Hepatocyte (in vitro differentiated cells): ENCODE data around the gene SCAPER. TPM values are rescaled to one million over a fixed set of nuclear protein-coding genes. Genes with fewer than 3 reads are reported as not detected.
"Not testable (repeated sequence)": the region's sequence is repeated elsewhere in the genome, so short reads cannot be mapped to it uniquely, and the experiment has no call there.

Experiments
- DNase-seq: peaks from one replicate; pipeline ENCODE4 v3.0.0-alpha.2; 2016; ENCODE audit warnings: low spot score
- H2AFZ ChIP-seq: fragments of 200-600 bp; sonication (generic); 2 replicates; pipeline ENCODE4 v1.6.0; 2016; ENCODE audit warnings: antibody characterized with exemption, mild to moderate bottlenecking
- H3K27ac ChIP-seq: fragments of 200-600 bp; sonication (generic); 2 replicates; pipeline ENCODE4 v1.5.1; 2016; ENCODE audit warnings: mild to moderate bottlenecking
- H3K27me3 ChIP-seq: fragments of 200-600 bp; sonication (generic); 2 replicates; pipeline ENCODE4 v1.6.1; 2016
- H3K36me3 ChIP-seq: fragments of 200-600 bp; sonication (generic); replicated peaks from 2 replicates; pipeline ENCODE4 v1.5.1; 2016; ENCODE audit warnings: low read depth; ENCODE audit not compliant: insufficient read depth
- H3K4me1 ChIP-seq: fragments of 200-600 bp; sonication (generic); 2 replicates; pipeline ENCODE4 v1.5.1; 2016; ENCODE audit warnings: mild to moderate bottlenecking, moderate library complexity; ENCODE audit not compliant: insufficient read depth
- H3K4me2 ChIP-seq: fragments of 200-600 bp; sonication (generic); 2 replicates; pipeline ENCODE4 v1.6.0; 2016
- H3K4me3 ChIP-seq: fragments of 200-600 bp; sonication (generic); 2 replicates; pipeline ENCODE4 v1.5.1; 2016; ENCODE audit warnings: mild to moderate bottlenecking
- H3K79me2 ChIP-seq: fragments of 200-600 bp; sonication (generic); 2 replicates; pipeline ENCODE4 v1.6.0; 2017; ENCODE audit warnings: mild to moderate bottlenecking
- H3K9me2 ChIP-seq: fragments of 200-600 bp; sonication (generic); replicated peaks from 2 replicates; pipeline ENCODE4 v1.6.0; 2017; ENCODE audit warnings: mild to moderate bottlenecking; ENCODE audit not compliant: insufficient read depth
- H3K9me3 ChIP-seq: fragments of 200-600 bp; sonication (generic); 2 replicates; pipeline ENCODE4 v1.5.1; 2016; ENCODE audit warnings: low read depth, mild to moderate bottlenecking
- H4K20me1 ChIP-seq: fragments of 200-600 bp; sonication (generic); 2 replicates; pipeline ENCODE4 v1.6.0; 2016; ENCODE audit warnings: mild to moderate bottlenecking; ENCODE audit not compliant: insufficient read depth, poor library complexity, severe bottlenecking
- EZH2 ChIP-seq: fragments of 200-600 bp; sonication (generic); IDR thresholded peaks from 2 replicates; pipeline ENCODE4 v1.6.1; 2016; ENCODE audit warnings: antibody characterized with exemption, mild to moderate bottlenecking, borderline replicate concordance
- EZH2phosphoT487 ChIP-seq: fragments of 200-600 bp; sonication (generic); IDR thresholded peaks from one replicate; pipeline ENCODE4 v1.6.1; 2018; ENCODE audit warnings: antibody characterized with exemption, mild to moderate bottlenecking, low read depth, moderate library complexity; ENCODE audit not compliant: unreplicated experiment, severe bottlenecking
- WGBS: methylation state at CpG from one replicate; pipeline ENCODE4 v1.1.6; 2016; ENCODE audit warnings: low lambda C conversion rate; ENCODE audit errors: missing lambda C conversion rate; 5-methylcytosine and 5-hydroxymethylcytosine counted together
- polyA plus RNA-seq: library from polyadenylated mRNA; unstranded; fragments of >200 nt; fragmentation: Nextera tagmentation; extraction: Ambion mirVana; gene quantifications from 2 replicates; pipeline ENCODE4 v1.2.1, GENCODE V29; 2016
- total RNA-seq: library from RNA; depleted of rRNA; stranded (reverse); fragments of >200 nt; gene quantifications from 2 replicates; pipeline ENCODE4 v1.2.3, GENCODE V29; 2014
- TF ChIP-seq, protein P1 (sequence below): fragments of 200-600 bp; sonication (generic); IDR thresholded peaks from 2 replicates; pipeline ENCODE4 v1.5.1; 2016; ENCODE audit warnings: antibody characterized with exemption, mild to moderate bottlenecking; ENCODE audit not compliant: poor library complexity

SCAPER gene
- total and polyA plus RNA-seq, 2 experiments from 2014 or later, result 20.8 to 27.4 TPM

DNA sequence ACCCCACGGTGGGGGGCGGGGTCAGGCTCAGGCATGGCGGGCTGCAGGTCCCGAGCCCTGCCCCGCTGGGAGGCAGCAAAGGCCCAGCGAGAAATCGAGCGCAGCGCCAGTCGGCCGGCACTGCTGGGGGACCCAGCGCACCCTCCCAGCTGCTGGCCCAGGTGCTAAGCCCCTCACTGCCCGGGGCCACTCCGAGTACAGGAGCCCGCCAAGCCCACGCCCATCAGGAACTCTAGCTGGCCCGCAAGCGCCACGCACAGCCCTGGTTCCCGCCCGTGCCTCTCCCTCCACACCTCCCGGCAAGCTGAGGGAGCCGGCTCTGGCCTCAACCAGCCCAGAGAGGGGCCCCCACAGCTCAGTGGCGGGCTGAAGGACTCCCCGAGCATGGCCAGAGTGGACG is 29.2 kb downstream of the SCAPER start:
- H3K9me2 ChIP-seq, result no peaks in the 10 kb centered on the region
- DNase-seq, result no peak
- no peak overlapping the region for H3K27ac ChIP-seq
- H3K36me3 ChIP-seq, result no peaks in the 10 kb centered on the region
- H4K20me1 ChIP-seq, result no peaks in the 10 kb centered on the region
- no peaks in the 10 kb centered on the region for H3K9me3 ChIP-seq
- H2AFZ ChIP-seq, result no peak overlapping the region
- H3K79me2 ChIP-seq, result peaks cover 2% of the 10 kb centered on the region
- H3K4me3 ChIP-seq, result no peak overlapping the region
- no peak for TF ChIP-seq EZH2
- no peak for TF ChIP-seq EZH2phosphoT487
- TF ChIP-seq, protein P1, sequence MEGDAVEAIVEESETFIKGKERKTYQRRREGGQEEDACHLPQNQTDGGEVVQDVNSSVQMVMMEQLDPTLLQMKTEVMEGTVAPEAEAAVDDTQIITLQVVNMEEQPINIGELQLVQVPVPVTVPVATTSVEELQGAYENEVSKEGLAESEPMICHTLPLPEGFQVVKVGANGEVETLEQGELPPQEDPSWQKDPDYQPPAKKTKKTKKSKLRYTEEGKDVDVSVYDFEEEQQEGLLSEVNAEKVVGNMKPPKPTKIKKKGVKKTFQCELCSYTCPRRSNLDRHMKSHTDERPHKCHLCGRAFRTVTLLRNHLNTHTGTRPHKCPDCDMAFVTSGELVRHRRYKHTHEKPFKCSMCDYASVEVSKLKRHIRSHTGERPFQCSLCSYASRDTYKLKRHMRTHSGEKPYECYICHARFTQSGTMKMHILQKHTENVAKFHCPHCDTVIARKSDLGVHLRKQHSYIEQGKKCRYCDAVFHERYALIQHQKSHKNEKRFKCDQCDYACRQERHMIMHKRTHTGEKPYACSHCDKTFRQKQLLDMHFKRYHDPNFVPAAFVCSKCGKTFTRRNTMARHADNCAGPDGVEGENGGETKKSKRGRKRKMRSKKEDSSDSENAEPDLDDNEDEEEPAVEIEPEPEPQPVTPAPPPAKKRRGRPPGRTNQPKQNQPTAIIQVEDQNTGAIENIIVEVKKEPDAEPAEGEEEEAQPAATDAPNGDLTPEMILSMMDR, result no peak
- no peak overlapping the region for H3K4me2 ChIP-seq
- no peaks in the 10 kb centered on the region for H3K4me1 ChIP-seq
- H3K27me3 ChIP-seq, result no peaks in the 10 kb centered on the region
- 96% methylated on average over 23 of the region's 26 CpGs for WGBS

DNA sequence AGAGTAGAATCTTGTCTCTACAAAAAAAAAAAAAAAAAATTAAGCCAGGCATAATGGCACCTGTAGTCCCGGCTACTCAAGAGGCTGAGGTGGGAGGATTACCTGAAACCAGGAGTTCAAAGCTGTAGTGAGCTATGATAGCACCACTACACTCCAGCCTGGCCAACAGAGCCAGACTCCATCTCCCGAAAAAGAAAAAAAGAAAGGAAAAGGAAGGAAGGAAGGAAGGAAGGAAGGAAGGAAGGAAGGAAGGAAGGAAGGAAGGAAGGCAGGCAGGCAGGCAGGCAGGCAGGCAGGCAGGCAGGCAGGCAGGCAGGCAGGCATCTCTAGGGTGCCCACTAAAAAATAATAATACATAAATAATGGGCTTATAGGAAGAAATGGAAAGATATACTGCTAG is 32.1 kb downstream of the SCAPER start:
- not testable (repeated sequence) for H3K27ac ChIP-seq, DNase-seq, H3K9me2 ChIP-seq, H3K4me1 ChIP-seq, H3K9me3 ChIP-seq, H2AFZ ChIP-seq, H3K36me3 ChIP-seq, H3K79me2 ChIP-seq, H3K4me2 ChIP-seq, H3K27me3 ChIP-seq, H4K20me1 ChIP-seq, H3K4me3 ChIP-seq
- 87% methylated on average over 2 of the region's 2 CpGs for WGBS

DNA sequence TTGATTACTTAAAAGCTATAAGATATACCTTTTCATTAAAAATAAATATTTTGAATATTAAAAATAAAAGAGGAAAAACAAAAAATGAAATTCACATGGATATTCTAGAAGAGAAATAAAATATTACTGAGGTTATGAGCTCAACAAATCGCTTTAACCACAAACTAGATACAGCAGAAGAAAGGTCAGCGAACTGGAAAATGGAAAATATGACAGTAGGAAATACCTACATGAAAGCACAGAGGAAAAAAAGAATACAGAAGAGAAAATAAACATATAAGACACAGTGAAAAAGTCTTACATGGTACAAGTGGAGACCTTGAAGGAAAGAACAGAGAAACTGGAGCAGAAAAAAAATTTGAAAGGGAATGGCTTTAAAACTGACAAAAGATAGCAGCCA is 33.2 kb downstream of the SCAPER start:
- H3K4me2 ChIP-seq, result no peak overlapping the region
- H2AFZ ChIP-seq, result no peak overlapping the region
- H3K4me3 ChIP-seq, result no peak overlapping the region
- H3K27me3 ChIP-seq, result no peaks in the 10 kb centered on the region
- no peak overlapping the region for H3K27ac ChIP-seq
- H3K9me2 ChIP-seq, result no peaks in the 10 kb centered on the region
- 99% methylated on average over 2 of the region's 2 CpGs for WGBS
- no peak for DNase-seq
- TF ChIP-seq, protein P1, result no peak
- TF ChIP-seq EZH2phosphoT487 (no peak), EZH2 (no peak)
- H3K4me1 ChIP-seq, result no peaks in the 10 kb centered on the region
- no peaks in the 10 kb centered on the region for H3K36me3 ChIP-seq
- H4K20me1 ChIP-seq, result no peaks in the 10 kb centered on the region
- H3K9me3 ChIP-seq, result no peaks in the 10 kb centered on the region
- H3K79me2 ChIP-seq, result no peaks in the 10 kb centered on the region

DNA sequence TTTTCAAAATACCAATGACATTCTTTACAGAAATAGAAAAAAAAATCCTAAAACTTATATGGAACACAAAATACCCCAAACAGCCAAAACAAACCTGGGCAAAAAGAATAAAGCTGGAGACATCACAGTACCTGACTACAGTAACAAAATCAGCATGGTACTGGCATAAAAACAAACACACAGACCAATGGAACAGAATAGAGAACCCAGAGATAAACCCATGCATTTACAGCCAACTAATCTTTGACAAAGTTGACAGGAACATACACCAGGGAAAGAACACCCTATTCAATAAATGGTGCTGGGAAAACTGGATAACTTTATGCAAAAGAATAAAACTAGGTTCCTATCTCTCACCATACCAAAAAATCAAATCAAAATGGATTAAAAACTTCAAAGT is 36.4 kb downstream of the SCAPER start:
- no peaks in the 10 kb centered on the region for H3K9me3 ChIP-seq
- H2AFZ ChIP-seq, result no peak overlapping the region
- H3K27ac ChIP-seq, result no peak overlapping the region
- peaks cover 10% of the 10 kb centered on the region for H3K79me2 ChIP-seq
- H3K4me2 ChIP-seq, result no peak overlapping the region
- no peaks in the 10 kb centered on the region for H4K20me1 ChIP-seq
- H3K36me3 ChIP-seq, result no peaks in the 10 kb centered on the region
- no peak overlapping the region for H3K4me3 ChIP-seq
- TF ChIP-seq EZH2phosphoT487 (no peak), EZH2 (no peak)
- TF ChIP-seq, protein P1, result no peak
- no peaks in the 10 kb centered on the region for H3K27me3 ChIP-seq
- no peaks in the 10 kb centered on the region for H3K9me2 ChIP-seq
- peaks cover 9% of the 10 kb centered on the region for H3K4me1 ChIP-seq
- no peak for DNase-seq
